ENCODE measurements around the gene ZBED1.

ZBED1 gene

DNA sequence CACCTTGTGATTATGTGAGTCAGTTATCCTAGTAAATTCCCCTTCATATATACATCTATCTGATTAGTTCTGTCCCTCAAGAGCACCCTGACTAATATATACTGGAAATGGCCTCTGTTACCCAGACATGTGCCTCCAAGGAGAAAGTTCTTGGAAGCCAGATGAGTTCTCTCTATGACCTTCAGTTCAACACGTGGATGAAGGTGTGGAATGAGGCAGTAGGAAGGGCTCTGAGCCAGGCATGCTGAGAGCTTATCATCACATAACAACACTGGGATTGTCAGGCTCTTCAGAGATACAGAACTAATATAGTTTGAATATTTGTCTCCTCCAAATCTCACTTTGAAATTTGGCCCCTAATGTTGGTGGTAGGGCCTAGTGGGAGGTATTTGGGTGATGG is 44.4 kb upstream of the ZBED1 start:
- TF ChIP-seq LEF1 (IDR thresholded peaks at IDR 0.05; ENCODE audit: borderline replicate concordance): no peak
- no peak for TF ChIP-seq ZNF384 (IDR thresholded peaks at IDR 0.05)
- DNase-seq (ENCODE audit: extremely low spot score): no peak
- POLR2A ChIA-PET: no interaction called here
- CTCF ChIA-PET: no interaction called here

DNA sequence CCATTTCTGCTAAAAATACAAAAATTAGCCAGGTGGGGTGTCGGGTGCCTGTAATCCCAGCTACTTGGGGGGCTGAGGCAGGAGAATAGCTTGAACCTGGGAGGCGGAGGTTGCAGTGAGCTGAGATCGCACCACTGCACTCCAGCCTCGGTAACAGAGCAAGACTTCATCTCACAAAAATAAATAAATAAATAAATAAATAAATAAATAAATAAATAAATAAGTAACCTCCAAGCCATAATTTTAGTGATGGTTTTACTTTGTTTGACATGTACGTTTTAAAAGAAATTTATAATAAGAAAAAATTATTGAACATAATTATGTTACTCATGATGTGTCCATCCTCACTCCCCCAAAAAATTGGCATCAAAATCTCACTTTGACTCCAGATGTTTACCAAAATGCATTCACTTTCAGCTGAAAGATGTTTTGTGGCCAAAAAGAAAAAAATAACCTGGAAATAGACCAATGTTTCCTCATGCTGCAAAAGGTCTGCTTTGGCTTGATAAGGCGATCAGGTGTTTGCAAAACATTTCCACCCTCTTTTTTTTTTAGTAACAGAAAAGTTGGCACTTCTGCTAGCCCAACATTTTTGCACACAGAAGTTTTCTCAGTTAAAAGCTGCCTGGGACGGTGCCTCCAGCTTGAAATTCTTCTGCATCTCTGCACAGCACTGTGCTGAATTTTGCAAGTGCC is 42.2 kb upstream of the ZBED1 start:
- CTCF ChIA-PET: no interaction called here
- DNase-seq (ENCODE audit: extremely low spot score): no peak
- POLR2A ChIA-PET: no interaction called here
- no peak for TF ChIP-seq TARDBP (IDR thresholded peaks at IDR 0.05)
- TF ChIP-seq ZNF384 (IDR thresholded peaks at IDR 0.05): no peak
- TF ChIP-seq HDGF (IDR thresholded peaks at IDR 0.05; ENCODE audit: borderline replicate concordance): no peak
- no peak for TF ChIP-seq LEF1 (IDR thresholded peaks at IDR 0.05; ENCODE audit: borderline replicate concordance)
- TF ChIP-seq SP1 (IDR thresholded peaks at IDR 0.05): no peak
- TF ChIP-seq, protein P1, sequence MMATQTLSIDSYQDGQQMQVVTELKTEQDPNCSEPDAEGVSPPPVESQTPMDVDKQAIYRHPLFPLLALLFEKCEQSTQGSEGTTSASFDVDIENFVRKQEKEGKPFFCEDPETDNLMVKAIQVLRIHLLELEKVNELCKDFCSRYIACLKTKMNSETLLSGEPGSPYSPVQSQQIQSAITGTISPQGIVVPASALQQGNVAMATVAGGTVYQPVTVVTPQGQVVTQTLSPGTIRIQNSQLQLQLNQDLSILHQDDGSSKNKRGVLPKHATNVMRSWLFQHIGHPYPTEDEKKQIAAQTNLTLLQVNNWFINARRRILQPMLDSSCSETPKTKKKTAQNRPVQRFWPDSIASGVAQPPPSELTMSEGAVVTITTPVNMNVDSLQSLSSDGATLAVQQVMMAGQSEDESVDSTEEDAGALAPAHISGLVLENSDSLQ (IDR thresholded peaks at IDR 0.05): no peak
- TF ChIP-seq CTBP1 (IDR thresholded peaks at IDR 0.05; ENCODE audit: borderline replicate concordance): no peak
- TF ChIP-seq NFRKB (IDR thresholded peaks at IDR 0.05): no peak
- no peak for TF ChIP-seq FOXM1 (IDR thresholded peaks at IDR 0.05; ENCODE audit: borderline replicate concordance)
- no peak for TF ChIP-seq L3MBTL2 (conservative IDR thresholded peaks at IDR 0.05)
- TF ChIP-seq FOXA1 (IDR thresholded peaks at IDR 0.05): no peak
- TF ChIP-seq SUZ12 (IDR thresholded peaks at IDR 0.05): no peak
- no peak for TF ChIP-seq BHLHE40 (IDR thresholded peaks at IDR 0.05; ENCODE audit: borderline replicate concordance)
- no peak for TF ChIP-seq ARNT (IDR thresholded peaks at IDR 0.05)
- TF ChIP-seq ELF4 (IDR thresholded peaks at IDR 0.05): no peak
- TF ChIP-seq FOXK2 (IDR thresholded peaks at IDR 0.05): no peak

DNA sequence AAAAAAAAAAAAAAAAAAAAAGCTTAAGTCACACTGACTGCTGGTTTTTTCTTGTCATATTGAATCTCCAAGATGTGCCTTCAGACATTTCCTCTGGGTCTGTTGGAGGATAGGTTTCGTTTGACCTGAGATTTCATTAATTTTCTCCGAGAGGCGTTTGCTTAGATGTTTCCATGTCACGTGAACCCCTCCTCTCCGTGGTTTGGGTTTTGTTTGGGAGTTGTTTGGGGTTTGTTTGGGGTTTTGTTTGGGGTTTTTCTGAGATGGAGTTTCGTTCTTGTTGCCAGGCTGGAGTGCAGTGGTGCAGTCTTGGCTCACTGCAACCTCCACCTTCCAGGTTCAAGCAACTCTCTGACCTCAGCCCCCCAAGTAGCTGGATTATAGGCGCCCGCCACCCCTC is 40.8 kb upstream of the ZBED1 start:
- CTCF ChIA-PET: no interaction called here
- POLR2A ChIA-PET: no interaction called here
- peak; percentile 60; the same call in 1 of the 2 replicates for TF ChIP-seq ZNF384 (IDR thresholded peaks at IDR 0.05)
- TF ChIP-seq LEF1 (IDR thresholded peaks at IDR 0.05; ENCODE audit: borderline replicate concordance): no peak

DNA sequence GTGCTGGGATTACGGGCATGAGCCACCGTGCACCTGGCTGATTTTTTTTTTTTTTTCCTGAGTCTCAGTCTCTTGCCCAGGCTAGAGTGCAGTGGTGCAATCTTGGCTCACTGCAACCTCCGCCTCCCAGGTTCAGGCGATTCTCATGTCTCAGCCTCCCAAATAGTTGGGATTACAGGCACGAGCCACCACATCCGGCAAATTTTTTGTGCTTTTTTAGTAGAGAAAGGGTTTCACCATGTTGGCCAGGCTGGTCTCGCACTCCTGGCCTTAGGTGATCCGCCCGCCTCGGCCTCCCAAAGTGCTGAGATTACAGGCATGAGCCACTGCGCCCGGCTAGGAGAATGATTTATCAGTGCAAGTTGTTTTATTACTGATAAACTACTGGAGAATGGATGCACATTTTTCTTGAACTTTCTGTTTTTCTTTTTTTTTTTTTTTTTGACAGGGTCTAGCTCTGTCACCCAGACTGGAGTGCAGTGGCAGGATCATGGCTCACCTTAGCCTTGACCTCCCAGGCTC is 39.7 kb upstream of the ZBED1 start:
- CTCF ChIA-PET: no interaction called here
- POLR2A ChIA-PET: no interaction called here
- no peak for DNase-seq (ENCODE audit: extremely low spot score)
- no peak for TF ChIP-seq NFRKB (IDR thresholded peaks at IDR 0.05)
- no peak for TF ChIP-seq ELF4 (IDR thresholded peaks at IDR 0.05)
- no peak for TF ChIP-seq SP1 (IDR thresholded peaks at IDR 0.05)
- TF ChIP-seq, protein P1 (IDR thresholded peaks at IDR 0.05): no peak
- TF ChIP-seq L3MBTL2 (conservative IDR thresholded peaks at IDR 0.05): no peak
- TF ChIP-seq FOXM1 (IDR thresholded peaks at IDR 0.05; ENCODE audit: borderline replicate concordance): no peak
- no peak for TF ChIP-seq TARDBP (IDR thresholded peaks at IDR 0.05)
- TF ChIP-seq ARNT (IDR thresholded peaks at IDR 0.05): no peak
- TF ChIP-seq FOXA1 (IDR thresholded peaks at IDR 0.05): no peak
- no peak for TF ChIP-seq ZNF384 (IDR thresholded peaks at IDR 0.05)
- TF ChIP-seq CTBP1 (IDR thresholded peaks at IDR 0.05; ENCODE audit: borderline replicate concordance): no peak
- TF ChIP-seq SUZ12 (IDR thresholded peaks at IDR 0.05): no peak
- TF ChIP-seq FOXK2 (IDR thresholded peaks at IDR 0.05): no peak
- TF ChIP-seq HDGF (IDR thresholded peaks at IDR 0.05; ENCODE audit: borderline replicate concordance): no peak
- TF ChIP-seq BHLHE40 (IDR thresholded peaks at IDR 0.05; ENCODE audit: borderline replicate concordance): no peak
- no peak for TF ChIP-seq LEF1 (IDR thresholded peaks at IDR 0.05; ENCODE audit: borderline replicate concordance)

More for the DNA sequence above, 40.8 kb upstream of the ZBED1 start:
- no peak for DNase-seq (ENCODE audit: extremely low spot score)

DNA sequence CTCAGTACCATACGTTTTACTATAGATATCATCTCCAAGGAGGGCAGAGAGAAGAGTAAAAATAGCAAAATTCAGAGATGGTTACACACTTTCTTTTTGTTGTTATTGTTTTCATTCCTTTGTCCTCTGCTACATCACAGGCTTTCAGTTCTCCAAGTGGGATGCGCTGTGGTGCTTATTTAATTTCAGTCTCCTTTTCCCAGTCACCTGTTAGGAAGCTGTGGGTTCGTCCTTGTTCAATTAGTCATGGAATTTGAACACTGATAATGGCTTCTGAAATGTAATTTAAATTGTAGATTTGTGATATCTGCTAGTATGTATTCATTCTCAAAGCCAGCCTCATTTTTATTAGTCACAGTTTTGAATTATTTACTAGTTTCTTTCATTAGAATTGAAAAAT is 38.8 kb upstream of the ZBED1 start:
- ChIA-PET CTCF (no interaction called here), POLR2A (no interaction called here)
- no peak for TF ChIP-seq FOXA1 (IDR thresholded peaks at IDR 0.05)
- no peak for DNase-seq (ENCODE audit: extremely low spot score)

DNA sequence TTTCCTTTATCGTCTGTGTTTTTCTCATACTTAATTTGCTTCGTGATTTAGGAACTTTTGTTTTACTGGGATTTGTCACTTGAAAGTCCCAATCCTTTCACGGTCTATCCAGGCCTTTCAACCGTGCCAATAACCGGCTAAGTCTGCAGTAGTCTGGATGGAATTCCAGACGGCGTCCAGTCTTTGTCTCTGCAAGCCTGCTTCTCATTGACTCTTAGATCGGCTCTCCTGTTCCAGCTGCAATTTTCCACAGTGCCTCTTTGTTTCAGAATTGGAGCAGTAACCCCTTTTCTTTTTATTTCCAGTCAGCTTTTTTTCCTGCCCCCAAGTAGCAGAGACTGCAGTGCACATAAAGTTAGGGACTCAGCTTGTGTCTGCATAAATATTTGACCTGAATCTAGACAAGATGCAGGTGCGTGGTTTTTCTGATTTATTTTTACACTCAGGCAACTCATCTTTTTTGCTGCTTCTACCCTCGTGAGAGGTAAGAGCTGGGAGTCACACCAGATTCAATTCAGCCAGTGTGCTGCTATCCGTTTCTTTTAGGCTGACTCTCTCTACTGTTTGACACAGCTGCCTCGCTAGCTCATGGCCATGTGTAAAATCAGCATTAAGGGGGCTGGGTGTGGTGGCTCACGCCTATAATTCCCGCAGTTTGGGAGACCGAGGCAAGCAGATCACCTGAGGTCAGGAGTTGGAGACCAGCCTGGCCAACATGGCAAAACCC is 37.4 kb upstream of the ZBED1 start:
- no peak for TF ChIP-seq FOXA1 (IDR thresholded peaks at IDR 0.05)
- no peak for TF ChIP-seq FOXM1 (IDR thresholded peaks at IDR 0.05; ENCODE audit: borderline replicate concordance)
- TF ChIP-seq TARDBP (IDR thresholded peaks at IDR 0.05): no peak
- TF ChIP-seq ELF4 (IDR thresholded peaks at IDR 0.05): no peak
- TF ChIP-seq HDGF (IDR thresholded peaks at IDR 0.05; ENCODE audit: borderline replicate concordance): no peak
- no peak for TF ChIP-seq SP1 (IDR thresholded peaks at IDR 0.05)
- no peak for TF ChIP-seq CTBP1 (IDR thresholded peaks at IDR 0.05; ENCODE audit: borderline replicate concordance)
- no peak for TF ChIP-seq SUZ12 (IDR thresholded peaks at IDR 0.05)
- TF ChIP-seq, protein P1 (IDR thresholded peaks at IDR 0.05): no peak
- TF ChIP-seq ZNF384 (IDR thresholded peaks at IDR 0.05): no peak
- TF ChIP-seq FOXK2 (IDR thresholded peaks at IDR 0.05): no peak
- no peak for TF ChIP-seq LEF1 (IDR thresholded peaks at IDR 0.05; ENCODE audit: borderline replicate concordance)
- TF ChIP-seq NFRKB (IDR thresholded peaks at IDR 0.05): no peak
- ChIA-PET POLR2A (no interaction called here), CTCF (no interaction called here)
- DNase-seq (ENCODE audit: extremely low spot score): no peak
